ENCODE data around the gene G3BP2.

DNA sequence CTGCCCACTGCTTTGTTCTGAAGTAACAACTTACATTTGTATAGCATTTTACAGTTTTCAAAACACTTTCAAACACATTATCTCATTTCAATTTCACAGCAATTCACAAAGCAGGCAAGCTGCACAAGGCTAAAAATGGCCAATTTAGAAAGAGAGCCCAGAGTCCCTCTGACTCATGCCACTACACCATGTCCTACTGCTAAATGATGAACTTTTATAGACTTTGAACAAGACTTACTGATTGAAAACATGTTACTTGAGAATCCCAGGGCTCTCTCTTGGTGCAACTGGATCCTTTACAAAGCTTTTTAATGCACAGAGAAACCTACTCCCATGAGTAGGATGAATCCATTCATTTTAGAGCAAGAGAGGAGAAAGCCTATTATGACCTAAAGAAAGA, 5.8 kb upstream of the G3BP2 start:
- TF ChIP-seq, protein P1, sequence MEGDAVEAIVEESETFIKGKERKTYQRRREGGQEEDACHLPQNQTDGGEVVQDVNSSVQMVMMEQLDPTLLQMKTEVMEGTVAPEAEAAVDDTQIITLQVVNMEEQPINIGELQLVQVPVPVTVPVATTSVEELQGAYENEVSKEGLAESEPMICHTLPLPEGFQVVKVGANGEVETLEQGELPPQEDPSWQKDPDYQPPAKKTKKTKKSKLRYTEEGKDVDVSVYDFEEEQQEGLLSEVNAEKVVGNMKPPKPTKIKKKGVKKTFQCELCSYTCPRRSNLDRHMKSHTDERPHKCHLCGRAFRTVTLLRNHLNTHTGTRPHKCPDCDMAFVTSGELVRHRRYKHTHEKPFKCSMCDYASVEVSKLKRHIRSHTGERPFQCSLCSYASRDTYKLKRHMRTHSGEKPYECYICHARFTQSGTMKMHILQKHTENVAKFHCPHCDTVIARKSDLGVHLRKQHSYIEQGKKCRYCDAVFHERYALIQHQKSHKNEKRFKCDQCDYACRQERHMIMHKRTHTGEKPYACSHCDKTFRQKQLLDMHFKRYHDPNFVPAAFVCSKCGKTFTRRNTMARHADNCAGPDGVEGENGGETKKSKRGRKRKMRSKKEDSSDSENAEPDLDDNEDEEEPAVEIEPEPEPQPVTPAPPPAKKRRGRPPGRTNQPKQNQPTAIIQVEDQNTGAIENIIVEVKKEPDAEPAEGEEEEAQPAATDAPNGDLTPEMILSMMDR (IDR thresholded peaks at IDR 0.05; ENCODE audit: low read length) = no peak
- TF ChIP-seq EZH2phosphoT487 (IDR thresholded peaks at IDR 0.05; ENCODE audit: low read length) = no peak
